IMR-90 (cell line): ENCODE measurements around the gene COX8A. TPM values are rescaled to one million over a fixed set of nuclear protein-coding genes. Genes with fewer than 3 reads are reported as not detected.

Source experiments
- ATAC-seq: fragments of 200-7000 bp; cut with Tn5 transposase; 2 replicates; pipeline ENCODE4 v1.9.1; 2020; ENCODE audit warnings: low read depth, mild to moderate bottlenecking, moderate library complexity
- Bru-seq: library from RNA; stranded (reverse); fragments of 400-500 nt; gene quantifications from one replicate; lab custom pipeline; 2021; lab: Mats Ljungman, UMichigan
- BruChase-seq, 2 experiments: library from RNA; stranded (reverse); fragments of 400-500 nt; gene quantifications; one replicate each; lab custom pipeline; 2021; lab: Mats Ljungman, UMichigan
- BruUV-seq: library from RNA; stranded (reverse); fragments of 400-500 nt; replicated peaks from 2 replicates; lab custom pipeline; 2021; lab: Mats Ljungman, UMichigan
- CTCF ChIA-PET: fragments of 300-600 bp; formaldehyde crosslinking; extraction: SDS; loops from one replicate; lab custom pipeline; 2021; ENCODE audit warnings: antibody characterized with exemption; lab: Yijun Ruan, JAX
- POLR2A ChIA-PET: fragments of 300-600 bp; sonication (Branson Sonifier 250); formaldehyde crosslinking; loops from one replicate; lab custom pipeline; 2022; ENCODE audit warnings: antibody characterized with exemption; ENCODE audit not compliant: unreplicated experiment; lab: Charles Lee
- DNase-seq: peaks from one replicate; pipeline ENCODE4 v3.0.0; 2013
- H2AFZ ChIP-seq: replicated peaks from 2 replicates; pipeline ENCODE3; 2013; ENCODE audit warnings: low read length, mild to moderate bottlenecking; ENCODE audit not compliant: poor library complexity
- H2AK5ac ChIP-seq: 2 replicates; pipeline ENCODE4 v1.6.1; 2013; ENCODE audit warnings: low read depth, low read length, inconsistent platforms
- H2AK9ac ChIP-seq: replicated peaks from 2 replicates; pipeline ENCODE3; 2013; ENCODE audit warnings: mild to moderate bottlenecking, low read depth, low read length, moderate library complexity; ENCODE audit not compliant: poor library complexity
- H2BK120ac ChIP-seq: 2 replicates; pipeline ENCODE4 v1.6.1; 2013; ENCODE audit warnings: low read depth, low read length, inconsistent platforms
- H2BK15ac ChIP-seq: 3 replicates; pipeline ENCODE4 v1.6.1; 2013; ENCODE audit warnings: low read depth, low read length, inconsistent platforms
- H2BK20ac ChIP-seq: 2 replicates; pipeline ENCODE4 v1.6.1; 2013; ENCODE audit warnings: low read depth, mild to moderate bottlenecking, inconsistent platforms, low read length, moderate library complexity
- H2BK5ac ChIP-seq: 2 replicates; pipeline ENCODE4 v1.6.1; 2013; ENCODE audit warnings: mild to moderate bottlenecking, low read depth, low read length, inconsistent platforms; ENCODE audit not compliant: poor library complexity, severe bottlenecking
- H3K14ac ChIP-seq: replicated peaks from 2 replicates; pipeline ENCODE4 v1.6.1; 2013; ENCODE audit warnings: low read depth, low read length, inconsistent platforms
- H3K18ac ChIP-seq: 2 replicates; pipeline ENCODE4 v1.6.1; 2013; ENCODE audit warnings: low read depth, low read length, control low read depth
- H3K23ac ChIP-seq: 2 replicates; pipeline ENCODE4 v1.6.1; 2013; ENCODE audit warnings: low read depth, low read length, inconsistent platforms
- H3K27ac ChIP-seq: 2 replicates; pipeline ENCODE4 v1.5.1; 2013; ENCODE audit warnings: mild to moderate bottlenecking, control low read depth, low read length; ENCODE audit not compliant: insufficient read depth
- H3K27me3 ChIP-seq: 2 replicates; pipeline ENCODE4 v1.6.1; 2013; ENCODE audit warnings: low read length; ENCODE audit not compliant: control insufficient read depth, insufficient read depth
- H3K36me3 ChIP-seq: 2 replicates; pipeline ENCODE4 v1.6.1; 2013; ENCODE audit warnings: low read length, mixed read lengths; ENCODE audit not compliant: control insufficient read depth, insufficient read depth
- H3K4ac ChIP-seq: 2 replicates; pipeline ENCODE4 v1.6.1; 2013; ENCODE audit warnings: low read depth, low read length, inconsistent platforms
- H3K4me1 ChIP-seq: 2 replicates; pipeline ENCODE4 v1.6.1; 2013; ENCODE audit warnings: low read length, mixed read lengths; ENCODE audit not compliant: control insufficient read depth, insufficient read depth
- H3K4me2 ChIP-seq: 2 replicates; pipeline ENCODE4 v1.6.1; 2013; ENCODE audit warnings: low read depth, mild to moderate bottlenecking, control low read depth, low read length, moderate library complexity
- H3K4me3 ChIP-seq: 2 replicates; pipeline ENCODE4 v1.5.1; 2013; ENCODE audit warnings: low read depth, mild to moderate bottlenecking, control low read depth, low read length, moderate library complexity; ENCODE audit not compliant: insufficient read depth
- H3K56ac ChIP-seq: 2 replicates; pipeline ENCODE4 v1.6.1; 2013; ENCODE audit warnings: low read length, inconsistent platforms; ENCODE audit not compliant: insufficient read depth; ENCODE audit errors: extremely low read depth
- H3K79me1 ChIP-seq, 2 experiments: 2 replicates each; pipeline ENCODE4 v1.6.1; 2013; ENCODE audit warnings: low read length in 2 of 2, inconsistent platforms in 1 of 2, low read depth in 1 of 2
- H3K9ac ChIP-seq: 2 replicates; pipeline ENCODE4 v1.6.1; 2013; ENCODE audit warnings: low read depth, low read length, control low read depth
- H3K9me1 ChIP-seq: 2 replicates; pipeline ENCODE4 v1.6.1; 2013; ENCODE audit warnings: low read length, inconsistent platforms; ENCODE audit not compliant: insufficient read depth
- H3K9me3 ChIP-seq: 2 replicates; pipeline ENCODE4 v1.6.1; 2013; ENCODE audit warnings: low read length; ENCODE audit not compliant: control insufficient read depth, insufficient read depth
- H4K20me1 ChIP-seq: 2 replicates; pipeline ENCODE4 v1.6.1; 2013; ENCODE audit warnings: low read length, inconsistent platforms; ENCODE audit not compliant: insufficient read depth
- H4K5ac ChIP-seq: 2 replicates; pipeline ENCODE4 v1.6.1; 2013; ENCODE audit warnings: mild to moderate bottlenecking, low read depth, low read length, control low read depth
- H4K8ac ChIP-seq, 2 experiments: 2 replicates each; pipeline ENCODE4 v1.6.1; 2013; ENCODE audit warnings: low read depth in 2 of 2, low read length in 2 of 2, control low read depth in 1 of 2, inconsistent platforms in 1 of 2
- H4K91ac ChIP-seq: 2 replicates; pipeline ENCODE4 v1.6.1; 2013; ENCODE audit warnings: low read depth, low read length, inconsistent platforms; ENCODE audit not compliant: insufficient read depth
- BHLHE40 ChIP-seq: fragments of 150-350 bp; IDR thresholded peaks from 2 replicates; pipeline ENCODE4 v1.6.1; 2016; ENCODE audit warnings: mild to moderate bottlenecking, low read depth, low read length
- CEBPB ChIP-seq: IDR thresholded peaks from 2 replicates; pipeline ENCODE4 v1.6.1; 2012; ENCODE audit warnings: low read depth, low read length, improper control_type of control experiment
- CHD1 ChIP-seq: IDR thresholded peaks from 2 replicates; pipeline ENCODE4 v1.6.1; 2012; ENCODE audit warnings: low read depth, low read length, improper control_type of control experiment
- FOS ChIP-seq: fragments of 150-350 bp; IDR thresholded peaks from 2 replicates; pipeline ENCODE4 v1.6.1; 2016; ENCODE audit warnings: low read depth, low read length
- MAFK ChIP-seq: IDR thresholded peaks from 2 replicates; pipeline ENCODE4 v1.6.1; 2012; ENCODE audit warnings: low read depth, low read length, improper control_type of control experiment
- MAZ ChIP-seq: IDR thresholded peaks from 2 replicates; pipeline ENCODE4 v1.6.1; 2012; ENCODE audit warnings: low read depth, mild to moderate bottlenecking, low read length, improper control_type of control experiment, moderate library complexity, borderline replicate concordance
- MXI1 ChIP-seq: IDR thresholded peaks from 2 replicates; pipeline ENCODE4 v1.6.1; 2012; ENCODE audit warnings: low read depth, mild to moderate bottlenecking, low read length, moderate library complexity, borderline replicate concordance
- POLR2A ChIP-seq: IDR thresholded peaks from 2 replicates; pipeline ENCODE4 v1.6.1; 2012; ENCODE audit warnings: mild to moderate bottlenecking, low read depth, low read length
- RAD21 ChIP-seq: IDR thresholded peaks from 2 replicates; pipeline ENCODE4 v1.6.1; 2012; ENCODE audit warnings: low read length, improper control_type of control experiment
- RCOR1 ChIP-seq: IDR thresholded peaks from 2 replicates; pipeline ENCODE4 v1.6.1; 2012; ENCODE audit warnings: mild to moderate bottlenecking, low read length, improper control_type of control experiment; ENCODE audit not compliant: insufficient replicate concordance
- RFX5 ChIP-seq: IDR thresholded peaks from 2 replicates; pipeline ENCODE4 v1.8.0; 2012; ENCODE audit warnings: low read depth, mild to moderate bottlenecking, low read length, moderate library complexity
- WGBS, 2 experiments: methylation state at CpG; one replicate each; pipeline versions ENCODE4 v1.1.5 to v1.1.7; 2013; ENCODE audit warnings: missing lambda C conversion rate in 2 of 2; ENCODE audit not compliant: insufficient read length in 1 of 2; ENCODE audit errors: extremely low coverage in 2 of 2; 5-methylcytosine and 5-hydroxymethylcytosine counted together
- dilution Hi-C: fragments of 300-500 bp; cut with HindIII; formaldehyde crosslinking; loops from one replicate; pipeline ENCODE4 v1.14.3; 2018; ENCODE audit warnings: low sequenced_read_pairs; ENCODE audit not compliant: unreplicated experiment
- in situ Hi-C: fragments of 300-500 bp; cut with MboI; formaldehyde crosslinking; loops from 3 replicates; pipeline ENCODE4 v1.14.3; 2019; ENCODE audit warnings: low sequenced_read_pairs, inconsistent platforms, mixed read lengths
- intact Hi-C: fragments of 100-400 bp; cut with micrococcal nuclease; formaldehyde crosslinking; loops from 2 replicates; pipeline ENCODE4 v1.10.0; 2022
- long read RNA-seq: library from polyadenylated mRNA; unstranded; transcript quantifications from one replicate; pipeline ENCODE4 v2.0.0, GENCODE V29; 2021; ENCODE audit not compliant: unreplicated experiment
- polyA plus RNA-seq, 3 experiments: library from polyadenylated mRNA; depleted of rRNA; stranded (reverse); fragments of >200 nt; gene quantifications; 2 replicates each; pipeline ENCODE4 v1.2.3, GENCODE V29; 2012; ENCODE audit warnings: low replicate concordance in 1 of 3
- total RNA-seq: library from RNA; depleted of rRNA; stranded (reverse); fragments of >200 nt; gene quantifications from 2 replicates; pipeline ENCODE4 v1.2.3, GENCODE V29; 2012; rRNA removed
- TF ChIP-seq, protein P1 (sequence below): fragments of 150-350 bp; IDR thresholded peaks from 2 replicates; pipeline ENCODE4 v1.6.1; 2016; ENCODE audit warnings: low read depth, mild to moderate bottlenecking, low read length, moderate library complexity, borderline replicate concordance
- TF ChIP-seq, protein P2 (sequence below): fragments of 150-350 bp; IDR thresholded peaks from 2 replicates; pipeline ENCODE4 v1.6.1; 2017; ENCODE audit warnings: mild to moderate bottlenecking, antibody characterized with exemption, low read length, low read depth

The COX8A gene, protein sequence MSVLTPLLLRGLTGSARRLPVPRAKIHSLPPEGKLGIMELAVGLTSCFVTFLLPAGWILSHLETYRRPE
- total RNA-seq (250 and 315 TPM in 2 replicates), polyA plus RNA-seq (2012; rRNA removed) (598 and 701 TPM in 2 replicates), Bru-seq, nascent RNA (percentile 93 among the genes with signal in this experiment), BruChase-seq, experiment 1, labeled RNA remaining after a 6-hour chase (percentile 95 among the genes with signal in this experiment), BruChase-seq, experiment 2, labeled RNA remaining after a 2-hour chase (percentile 91 among the genes with signal in this experiment)
- 770 and 1,094 TPM in 2 replicates for polyA plus RNA-seq (2012; cell fraction: cytosol; rRNA removed)
- polyA plus RNA-seq (2012; cell fraction: nucleus; rRNA removed; ENCODE audit: low replicate concordance), result 142 and 372 TPM in 2 replicates
- long read RNA-seq, transcript COX8A-201 (2 exons, 507 nt), result major isoform, 95 of 95 reads
- long read RNA-seq, partial matches to known transcripts, result 0 of 95 reads
- long read RNA-seq, other reads (novel, unspliced or antisense), result 0 of 95 reads

DNA sequence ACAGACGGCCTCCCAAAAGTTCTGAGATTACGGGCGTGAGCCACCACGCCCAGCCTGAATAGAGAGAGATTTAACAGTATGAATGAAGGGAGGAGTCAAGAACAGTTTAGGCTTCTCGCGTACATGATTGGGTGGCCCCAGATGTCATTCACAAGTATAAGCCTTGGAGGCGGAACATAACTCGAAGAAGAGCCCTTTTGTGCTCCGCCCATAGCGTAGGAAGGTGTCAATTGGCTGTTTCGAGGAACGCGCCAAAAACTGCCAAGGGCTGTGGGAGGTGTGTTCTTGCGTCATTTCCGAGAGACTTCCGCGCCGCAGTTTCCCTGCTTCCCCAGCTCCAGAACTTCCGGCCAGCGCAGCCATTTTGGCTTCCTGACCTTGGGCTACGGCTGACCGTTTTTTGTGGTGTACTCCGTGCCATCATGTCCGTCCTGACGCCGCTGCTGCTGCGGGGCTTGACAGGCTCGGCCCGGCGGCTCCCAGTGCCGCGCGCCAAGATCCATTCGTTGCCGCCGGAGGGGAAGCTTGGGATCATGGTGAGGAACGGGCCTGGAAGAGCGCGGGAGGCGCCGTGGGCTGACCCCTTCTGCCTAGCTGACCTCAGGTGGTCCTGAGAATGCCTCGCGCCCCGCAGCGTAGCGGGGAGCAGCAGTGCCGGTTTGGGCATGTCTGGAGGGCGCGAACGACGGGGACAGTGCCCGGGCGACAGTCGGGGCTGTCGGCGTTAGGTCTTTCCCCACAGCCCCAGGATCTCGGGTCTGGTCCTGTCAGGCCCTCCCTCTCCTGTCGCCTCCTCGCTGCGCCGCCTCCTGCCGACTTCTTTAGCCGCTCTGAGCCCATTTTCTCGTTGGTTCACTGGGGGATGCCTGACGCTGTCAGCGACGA is at the start of gene COX8A:
Gene COX8A, plus strand, starts transcription at position 362 of the 885 bp plus-strand sequence. Its CDS starts 61 bp downstream, at position 423.
- in situ Hi-C loops, result no loop called here
- BruUV-seq, result TSS peak; percentile 58
- Histone ChIP-seq H3K79me1 (peaks cover 7 to 36% of the 10 kb centered on the region in 2 experiments; a peak in 3 of 4 replicates), H3K18ac (no peak within 1 kb of the TSS; the same call in 1 of the 2 replicates), H2BK120ac (peak within 1 kb of the TSS; percentile 52), H3K4me2 (peak within 1 kb of the TSS; percentile 44), H3K9ac (peak within 1 kb of the TSS; percentile 84), H3K4me1 (peaks cover 9% of the 10 kb centered on the region), H3K14ac (peak within 1 kb of the TSS; percentile 87), H3K27me3 (no peaks in the 10 kb centered on the region), H3K23ac (peak within 1 kb of the TSS; percentile 70), H2AK5ac (peak within 1 kb of the TSS; percentile 66), H4K20me1 (peaks cover 18% of the 10 kb centered on the region), H3K9me3 (no peaks in the 10 kb centered on the region), H2BK20ac (no peak within 1 kb of the TSS), H3K4me3 (peak within 1 kb of the TSS; percentile 82), H3K36me3 (peaks cover 11% of the 10 kb centered on the region; the same call in 1 of the 2 replicates), H2AK9ac (peak within 1 kb of the TSS; percentile 99), H4K8ac (peak within 1 kb of the TSS; percentile 44 to 90), H2BK15ac (no peak within 1 kb of the TSS), H3K56ac (peak within 1 kb of the TSS; percentile 65), H4K91ac (peak within 1 kb of the TSS; percentile 77; the same call in 1 of the 2 replicates), H2AFZ (peak within 1 kb of the TSS; percentile 97), H3K4ac (peak within 1 kb of the TSS; percentile 92), H2BK5ac (peak within 1 kb of the TSS; percentile 91), H3K27ac (peak within 1 kb of the TSS; percentile 86), H3K9me1 (peaks cover 16% of the 10 kb centered on the region), H4K5ac (peak within 1 kb of the TSS; percentile 57)
- intact Hi-C loops, result no loop called here
- CTCF ChIA-PET, result interaction anchor here (0.6 kb wide), 1 partner anchor 40 kb away, joined by 8 read pairs; no protein-coding TSS in a partner anchor
- DNase-seq (peak; percentile 100), ATAC-seq (peak; percentile 98)
- POLR2A ChIA-PET, result no interaction called here
- 1% methylated on average over 37 of the region's 67 CpGs; no CpG with 5 or more reads in 1 of the 2 experiments for WGBS, 2 experiments
- dilution Hi-C loops, result no loop called here
- TF ChIP-seq BHLHE40 (no peak), CEBPB (peak; percentile 97), MXI1 (no peak), MAZ (peak; percentile 99), RFX5 (no peak), CHD1 (no peak), RCOR1 (no peak), POLR2A (peak; percentile 62; the same call in 1 of the 2 replicates), MAFK (no peak), RAD21 (0 out of 2 replicates have a peak, but pooled peaks have one; percentile 4), FOS (no peak)
- TF ChIP-seq, protein P1, sequence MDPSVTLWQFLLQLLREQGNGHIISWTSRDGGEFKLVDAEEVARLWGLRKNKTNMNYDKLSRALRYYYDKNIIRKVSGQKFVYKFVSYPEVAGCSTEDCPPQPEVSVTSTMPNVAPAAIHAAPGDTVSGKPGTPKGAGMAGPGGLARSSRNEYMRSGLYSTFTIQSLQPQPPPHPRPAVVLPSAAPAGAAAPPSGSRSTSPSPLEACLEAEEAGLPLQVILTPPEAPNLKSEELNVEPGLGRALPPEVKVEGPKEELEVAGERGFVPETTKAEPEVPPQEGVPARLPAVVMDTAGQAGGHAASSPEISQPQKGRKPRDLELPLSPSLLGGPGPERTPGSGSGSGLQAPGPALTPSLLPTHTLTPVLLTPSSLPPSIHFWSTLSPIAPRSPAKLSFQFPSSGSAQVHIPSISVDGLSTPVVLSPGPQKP, result no peak
- TF ChIP-seq, protein P2, sequence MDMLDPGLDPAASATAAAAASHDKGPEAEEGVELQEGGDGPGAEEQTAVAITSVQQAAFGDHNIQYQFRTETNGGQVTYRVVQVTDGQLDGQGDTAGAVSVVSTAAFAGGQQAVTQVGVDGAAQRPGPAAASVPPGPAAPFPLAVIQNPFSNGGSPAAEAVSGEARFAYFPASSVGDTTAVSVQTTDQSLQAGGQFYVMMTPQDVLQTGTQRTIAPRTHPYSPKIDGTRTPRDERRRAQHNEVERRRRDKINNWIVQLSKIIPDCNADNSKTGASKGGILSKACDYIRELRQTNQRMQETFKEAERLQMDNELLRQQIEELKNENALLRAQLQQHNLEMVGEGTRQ, result 0 out of 2 replicates have a peak, but pooled peaks have one; percentile 1
